MCF 10A (cell line): Measurements from ENCODE around the gene TJP2. TPM values are rescaled to one million over a fixed set of nuclear protein-coding genes. Genes with fewer than 3 reads are reported as not detected.

Experiments
- BruUV-seq: library from RNA; stranded (reverse); fragments of 400-500 nt; replicated peaks from 2 replicates; lab custom pipeline; 2021; lab: Mats Ljungman, UMichigan
- CTCF ChIA-PET: fragments of 300-600 bp; sonication (Branson Sonifier 250); formaldehyde crosslinking; extraction: SDS; loops from one replicate; lab custom pipeline; 2021; ENCODE audit warnings: antibody characterized with exemption, inconsistent platforms; lab: Yijun Ruan, JAX
- POLR2A ChIA-PET: fragments of 300-600, 350-650 bp; sonication (Branson Sonifier 250); formaldehyde crosslinking; extraction: SDS; loops from one replicate; lab custom pipeline; 2020; ENCODE audit warnings: antibody characterized with exemption, inconsistent platforms; lab: Yijun Ruan, JAX
- DNase-seq: peaks from one replicate; pipeline ENCODE4 v3.0.0-alpha.2; 2018; ENCODE audit not compliant: unreplicated experiment
- H3K27ac Mint-ChIP-seq: one replicate; pipeline ENCODE4 v1.8.0; 2022; ENCODE audit warnings: mild to moderate bottlenecking, low read depth, mixed read lengths; ENCODE audit not compliant: unreplicated experiment
- H3K27me3 Mint-ChIP-seq: one replicate; pipeline ENCODE4 v1.8.0; 2022; ENCODE audit warnings: mixed read lengths; ENCODE audit not compliant: insufficient read depth, unreplicated experiment
- H3K36me3 Mint-ChIP-seq: one replicate; pipeline ENCODE4 v1.8.0; 2022; ENCODE audit warnings: mild to moderate bottlenecking, moderate library complexity, mixed read lengths; ENCODE audit not compliant: insufficient read depth, unreplicated experiment
- H3K4me1 Mint-ChIP-seq: one replicate; pipeline ENCODE4 v1.8.0; 2022; ENCODE audit warnings: mixed read lengths; ENCODE audit not compliant: insufficient read depth, unreplicated experiment
- H3K4me3 Mint-ChIP-seq: one replicate; pipeline ENCODE4 v1.8.0; 2022; ENCODE audit warnings: mild to moderate bottlenecking, moderate library complexity, mixed read lengths; ENCODE audit not compliant: unreplicated experiment
- H3K9me3 Mint-ChIP-seq: one replicate; pipeline ENCODE4 v1.8.0; 2022; ENCODE audit warnings: mixed read lengths; ENCODE audit not compliant: unreplicated experiment
- CTCF ChIP-seq: fragments of 200-600 bp; IDR thresholded peaks from one replicate; pipeline ENCODE4 v1.8.0; 2022; ENCODE audit warnings: antibody characterized with exemption, mild to moderate bottlenecking; ENCODE audit not compliant: unreplicated experiment
- intact Hi-C: fragments of 100-400 bp; cut with micrococcal nuclease; formaldehyde crosslinking; loops from 2 replicates; pipeline ENCODE4 v1.14.1; 2022
- total RNA-seq: library from RNA; stranded (reverse); gene quantifications from 2 replicates; pipeline ENCODE4 v1.2.3, GENCODE V29; 2022

TJP2 gene
- total RNA-seq, 1 experiment from 2014 or later, result 52.2 TPM

- intact Hi-C loops, result no loop called here
- ChIA-PET CTCF (interaction anchor here (1.1 to 18.7 kb wide), 4 partner anchors 11 to 154 kb away, joined by 3 to 481 read pairs (median 12); partner anchors contain the start of gene FXN), POLR2A (interaction anchor here (0.8 to 4.4 kb wide), 3 partner anchors 11 to 68 kb away, joined by 4 to 18 read pairs (median 14); no protein-coding TSS in a partner anchor)
- Mint-ChIP-seq H3K27me3 (no peaks in the 10 kb centered on the region), H3K36me3 (peaks cover 17% of the 10 kb centered on the region), H3K4me1 (peaks cover 20% of the 10 kb centered on the region), H3K9me3 (no peaks in the 10 kb centered on the region), H3K4me3 (no peak overlapping the region), H3K27ac (no peak overlapping the region)
- DNase-seq, result no peak
- BruUV-seq, result no TSS peak
- no peak for TF ChIP-seq CTCF
Observed at GRCh38 chr9:69188975-69189374, 14.9 kb downstream of the TJP2 start.

- intact Hi-C loops, result no loop called here
- Mint-ChIP-seq H3K9me3 (no peaks in the 10 kb centered on the region), H3K4me3 (no peak overlapping the region), H3K27me3 (no peaks in the 10 kb centered on the region), H3K27ac (no peak overlapping the region), H3K36me3 (peaks cover 10% of the 10 kb centered on the region), H3K4me1 (peaks cover 20% of the 10 kb centered on the region)
- no TSS peak for BruUV-seq
- no peak for DNase-seq
- POLR2A ChIA-PET, result interaction anchor here (0.9 to 4.4 kb wide), 5 partner anchors 9 to 68 kb away, joined by 3 to 18 read pairs (median 4); no protein-coding TSS in a partner anchor
- TF ChIP-seq CTCF, result no peak
- CTCF ChIA-PET, result interaction anchor here (0.7 to 18.7 kb wide), 7 partner anchors 10 to 155 kb away, joined by 3 to 481 read pairs (median 3); partner anchors contain the start of gene FXN
Observed at GRCh38 chr9:69190086-69190862, 16.2 kb downstream of the TJP2 start.

- POLR2A ChIA-PET, result interaction anchor here (0.9 to 4.4 kb wide), 6 partner anchors 10 to 69 kb away, joined by 3 to 18 read pairs (median 6); no protein-coding TSS in a partner anchor
- no peak for DNase-seq
- no peak overlapping the region for H3K27ac Mint-ChIP-seq
Observed at GRCh38 chr9:69190863-69191181, 16.7 kb downstream of the TJP2 start.

More at GRCh38 chr9:69190863-69191181, 16.7 kb downstream of the TJP2 start:
- peaks cover 10% of the 10 kb centered on the region for H3K36me3 Mint-ChIP-seq
- intact Hi-C loops, result no loop called here
- no peak overlapping the region for H3K4me3 Mint-ChIP-seq
- BruUV-seq, result no TSS peak
- H3K27me3 Mint-ChIP-seq, result no peaks in the 10 kb centered on the region
- no peaks in the 10 kb centered on the region for H3K9me3 Mint-ChIP-seq
- H3K4me1 Mint-ChIP-seq, result peaks cover 20% of the 10 kb centered on the region
- CTCF ChIA-PET, result interaction anchor here (0.7 to 18.7 kb wide), 7 partner anchors 10 to 140 kb away, joined by 3 to 481 read pairs (median 4); partner anchors contain the start of gene TJP2
- TF ChIP-seq CTCF, result no peak
